Subcutaneous abdominal adipose tissue (tissue), 5 donors: ENCODE results near the gene MAP2K3.
A peak's percentile ranks its signal among the peaks of the same experiment; 100 is the strongest.

Experiments
- H3K27ac ChIP-seq: one replicate; pipeline ENCODE4 v1.7.0; 2013; ENCODE audit warnings: low read depth, mild to moderate bottlenecking, inconsistent platforms, low read length, moderate library complexity
- H3K27me3 ChIP-seq, 5 donors: one replicate each; pipeline ENCODE4 v1.7.0; 2013; ENCODE audit warnings: low read length in 5 of 5, inconsistent platforms in 1 of 5; ENCODE audit not compliant: control insufficient read depth in 5 of 5, insufficient read depth in 4 of 5
- H3K36me3 ChIP-seq, 5 donors: one replicate each; pipeline ENCODE4 v1.7.0; 2013; ENCODE audit warnings: low read length in 5 of 5; ENCODE audit not compliant: control insufficient read depth in 5 of 5, insufficient read depth in 5 of 5
- H3K4me1 ChIP-seq, 5 donors: one replicate each; pipeline ENCODE4 v1.7.0; 2013; ENCODE audit warnings: low read length in 5 of 5, mild to moderate bottlenecking in 3 of 5, moderate library complexity in 1 of 5; ENCODE audit not compliant: control insufficient read depth in 5 of 5, insufficient read depth in 5 of 5
- H3K4me3 ChIP-seq, 5 donors: one replicate each; pipeline ENCODE4 v1.7.0; 2013; ENCODE audit warnings: low read length in 5 of 5, low read depth in 1 of 5
- H3K9ac ChIP-seq, 5 donors: one replicate each; pipeline ENCODE4 v1.7.0; 2013; ENCODE audit warnings: low read length in 5 of 5, mild to moderate bottlenecking in 4 of 5, moderate library complexity in 3 of 5
- H3K9me3 ChIP-seq, 5 donors: one replicate each; pipeline ENCODE4 v1.7.0; 2013; ENCODE audit warnings: low read length in 5 of 5; ENCODE audit not compliant: control insufficient read depth in 5 of 5
- donor health status: healthy.
- donor health status: healthy.
- donor health status: healthy.
- donor health status: healthy.
- donor health status: healthy.

MAP2K3 gene

GRCh38 chr17:21296097-21297025 is 11.8 kb downstream of the MAP2K3 start:
- Histone ChIP-seq H3K27ac (no peak overlapping the region), H3K9me3 (no peaks in the 10 kb centered on the region), H3K9ac (peak overlapping the region in 1 of 5 donors; percentile 1), H3K4me3 (no peak overlapping the region), H3K36me3 (peaks cover 0 to 55% (median 45%) of the 10 kb centered on the region in 5 donors), H3K4me1 (peaks cover 8 to 40% (median 26%) of the 10 kb centered on the region in 5 donors), H3K27me3 (peaks cover 0 to 6% (median 0%) of the 10 kb centered on the region in 5 donors)

- H3K36me3 ChIP-seq: peaks cover 0 to 54% (median 45%) of the 10 kb centered on the region in 5 donors
- peak overlapping the region in 1 of 5 donors; percentile 1 for H3K9ac ChIP-seq
Measured at GRCh38 chr17:21297026-21297520, 12.6 kb downstream of the MAP2K3 start.

GRCh38 chr17:21297597-21297996 is 13.1 kb downstream of the MAP2K3 start:
- no peaks in the 10 kb centered on the region for H3K9me3 ChIP-seq
- H3K4me3 ChIP-seq: no peak overlapping the region
- peak overlapping the region in 1 of 5 donors; percentile 1 for H3K9ac ChIP-seq
- H3K27ac ChIP-seq: no peak overlapping the region
- peaks cover 0 to 59% (median 50%) of the 10 kb centered on the region in 5 donors for H3K36me3 ChIP-seq
- peaks cover 0 to 6% (median 0%) of the 10 kb centered on the region in 5 donors for H3K27me3 ChIP-seq
- H3K4me1 ChIP-seq: peaks cover 8 to 43% (median 26%) of the 10 kb centered on the region in 5 donors

More at GRCh38 chr17:21297026-21297520, 12.6 kb downstream of the MAP2K3 start:
- Histone ChIP-seq H3K4me1 (peaks cover 8 to 43% (median 26%) of the 10 kb centered on the region in 5 donors), H3K27me3 (peaks cover 0 to 6% (median 0%) of the 10 kb centered on the region in 5 donors), H3K9me3 (no peaks in the 10 kb centered on the region), H3K4me3 (no peak overlapping the region), H3K27ac (no peak overlapping the region)

GRCh38 chr17:21298056-21298982 is 13.8 kb downstream of the MAP2K3 start:
- Histone ChIP-seq H3K27me3 (peaks cover 0 to 6% (median 0%) of the 10 kb centered on the region in 5 donors), H3K36me3 (peaks cover 0 to 60% (median 53%) of the 10 kb centered on the region in 5 donors), H3K4me3 (no peak overlapping the region), H3K9ac (no peak overlapping the region), H3K27ac (no peak overlapping the region), H3K9me3 (no peaks in the 10 kb centered on the region), H3K4me1 (peaks cover 9 to 43% (median 26%) of the 10 kb centered on the region in 5 donors)

- H3K9me3 ChIP-seq: no peaks in the 10 kb centered on the region
- no peak overlapping the region for H3K9ac ChIP-seq
- no peak overlapping the region for H3K27ac ChIP-seq
- H3K27me3 ChIP-seq: peaks cover 0 to 6% (median 0%) of the 10 kb centered on the region in 5 donors
- peaks cover 0 to 65% (median 55%) of the 10 kb centered on the region in 5 donors for H3K36me3 ChIP-seq
- H3K4me1 ChIP-seq: peaks cover 12 to 43% (median 26%) of the 10 kb centered on the region in 5 donors
- no peak overlapping the region for H3K4me3 ChIP-seq
Measured at GRCh38 chr17:21298983-21299519, 14.5 kb downstream of the MAP2K3 start.

GRCh38 chr17:21299981-21300600 is 15.6 kb downstream of the MAP2K3 start:
- no peaks in the 10 kb centered on the region for H3K27me3 ChIP-seq
- no peak overlapping the region for H3K27ac ChIP-seq
- H3K9me3 ChIP-seq: no peaks in the 10 kb centered on the region
- no peak overlapping the region for H3K4me3 ChIP-seq
- H3K36me3 ChIP-seq: peaks cover 0 to 70% (median 64%) of the 10 kb centered on the region in 5 donors
- no peak overlapping the region for H3K9ac ChIP-seq
- H3K4me1 ChIP-seq: peaks cover 8 to 38% (median 21%) of the 10 kb centered on the region in 5 donors

GRCh38 chr17:21300601-21301571 is 16.4 kb downstream of the MAP2K3 start:
- Histone ChIP-seq H3K27ac (no peak overlapping the region), H3K4me1 (peaks cover 8 to 32% (median 15%) of the 10 kb centered on the region in 5 donors), H3K4me3 (no peak overlapping the region), H3K27me3 (no peaks in the 10 kb centered on the region), H3K9me3 (no peaks in the 10 kb centered on the region), H3K36me3 (peaks cover 0 to 76% (median 69%) of the 10 kb centered on the region in 5 donors), H3K9ac (no peak overlapping the region)

GRCh38 chr17:21301593-21302550 is 17.4 kb downstream of the MAP2K3 start:
- Histone ChIP-seq H3K9ac (no peak overlapping the region), H3K36me3 (peaks cover 0 to 83% (median 75%) of the 10 kb centered on the region in 5 donors), H3K27ac (no peak overlapping the region), H3K27me3 (no peaks in the 10 kb centered on the region), H3K4me1 (peaks cover 6 to 23% (median 8%) of the 10 kb centered on the region in 5 donors), H3K4me3 (no peak overlapping the region), H3K9me3 (no peaks in the 10 kb centered on the region)
